ENCODE measurements around the gene FAM168A.

GRCh38 chr11:73384872-73385689 is 212.8 kb downstream of the FAM168A start:
- no peak for TF ChIP-seq CTCF (IDR thresholded peaks at IDR 0.05; ENCODE audit: low read depth, low read length)
- no peak for TF ChIP-seq POLR2A (IDR thresholded peaks at IDR 0.05; ENCODE audit: extremely low read depth, insufficient read length)
